Measurements from ENCODE around the gene CCNDBP1. TPM values are rescaled to one million over a fixed set of nuclear protein-coding genes. Genes with fewer than 3 reads are reported as not detected.
"Not testable (repeated sequence)": the region's sequence is repeated elsewhere in the genome, so short reads cannot be mapped to it uniquely, and the experiment has no call there.

The CCNDBP1 gene
- total RNA-seq, 1 donor from 2014 or later, result 56.6 TPM

DNA sequence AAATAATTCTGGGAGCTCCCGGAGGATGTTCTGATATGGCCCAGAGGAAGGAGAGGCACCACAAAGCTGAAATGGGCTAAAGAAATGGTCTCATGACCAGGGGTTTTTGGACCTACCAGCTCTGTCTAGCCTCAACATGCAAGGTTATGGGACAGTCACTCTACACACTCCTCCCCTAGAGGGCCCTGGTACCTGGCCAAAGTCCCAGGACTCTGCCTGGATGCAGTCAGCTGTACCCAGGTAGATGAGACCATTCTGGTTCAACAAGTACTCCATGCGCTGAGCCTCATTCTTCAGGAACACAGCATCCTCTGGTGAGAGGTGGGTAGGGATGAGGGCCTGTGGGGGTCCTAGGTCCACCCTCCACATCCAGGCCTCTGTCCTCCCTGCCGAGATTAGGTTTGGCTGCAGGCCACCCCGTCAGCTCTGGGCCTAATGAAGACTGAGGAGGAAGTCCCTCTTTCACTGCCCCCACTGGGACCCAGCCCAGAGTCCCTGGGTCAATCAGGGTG is 26.1 kb downstream of the CCNDBP1 start:
- DNase-seq, result no peak
- intact Hi-C loops (cut with micrococcal nuclease), result no loop called here

GRCh38 chr15:43212299-43212698 is 27.1 kb downstream of the CCNDBP1 start:
- no peak for ATAC-seq
- no peak for DNase-seq
- intact Hi-C loops (cut with micrococcal nuclease), result no loop called here

More for the DNA sequence above, 26.1 kb downstream of the CCNDBP1 start:
- ATAC-seq, result no peak

GRCh38 chr15:43212951-43213350 is 27.7 kb downstream of the CCNDBP1 start:
- ATAC-seq (no peak), DNase-seq (no peak)
- intact Hi-C loops (cut with micrococcal nuclease), result no loop called here

DNA sequence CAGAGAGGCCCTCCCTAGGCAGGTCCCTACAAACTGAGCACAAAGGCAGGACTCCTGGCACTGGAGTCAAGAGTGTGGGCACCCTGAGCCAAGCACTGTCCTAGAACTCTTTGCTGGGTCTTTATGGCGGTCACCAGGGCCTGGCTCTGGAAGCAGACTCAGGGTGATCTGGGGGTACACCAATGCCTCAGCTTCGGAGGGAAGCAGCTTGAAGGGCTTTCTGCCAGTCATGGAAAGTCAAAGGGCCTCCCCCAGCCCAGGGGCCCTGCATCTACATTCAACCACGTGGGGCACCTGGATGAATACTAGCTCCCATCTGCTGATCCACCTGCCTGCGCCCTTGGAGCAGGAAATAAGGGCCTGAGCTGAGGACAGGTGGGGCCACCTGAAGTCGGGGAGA is 28.3 kb downstream of the CCNDBP1 start:
- intact Hi-C loops (cut with micrococcal nuclease), result no loop called here
- DNase-seq (no peak), ATAC-seq (no peak)

GRCh38 chr15:43214169-43214568 is 29.0 kb downstream of the CCNDBP1 start:
- DNase-seq (no peak), ATAC-seq (no peak)
- intact Hi-C loops (cut with micrococcal nuclease), result no loop called here

GRCh38 chr15:43214592-43215295 is 29.5 kb downstream of the CCNDBP1 start:
- ATAC-seq (peak; percentile 82), DNase-seq (no peak)
- intact Hi-C loops (cut with micrococcal nuclease), result no loop called here

- intact Hi-C loops (cut with micrococcal nuclease), result no loop called here
- no peak for ATAC-seq
- no peak for DNase-seq
Measured at GRCh38 chr15:43215961-43216360, 30.8 kb downstream of the CCNDBP1 start.

- no peak for DNase-seq
- ATAC-seq, result no peak
- intact Hi-C loops (cut with micrococcal nuclease), result no loop called here
Measured at GRCh38 chr15:43218908-43219706, 33.9 kb downstream of the CCNDBP1 start.

- ATAC-seq (no peak), DNase-seq (no peak)
- intact Hi-C loops (cut with micrococcal nuclease), result no loop called here
Measured at GRCh38 chr15:43219929-43220928, 35.0 kb downstream of the CCNDBP1 start.

- ATAC-seq (peak; percentile 58), DNase-seq (no peak)
- intact Hi-C loops (cut with micrococcal nuclease), result no loop called here
Measured at GRCh38 chr15:43220991-43221403, 35.8 kb downstream of the CCNDBP1 start, which contains the start of gene EPB42. Gene EPB42, minus strand, starts transcription at chr15:43221018. Its CDS starts 193 bp downstream, at chr15:43220825.

DNA sequence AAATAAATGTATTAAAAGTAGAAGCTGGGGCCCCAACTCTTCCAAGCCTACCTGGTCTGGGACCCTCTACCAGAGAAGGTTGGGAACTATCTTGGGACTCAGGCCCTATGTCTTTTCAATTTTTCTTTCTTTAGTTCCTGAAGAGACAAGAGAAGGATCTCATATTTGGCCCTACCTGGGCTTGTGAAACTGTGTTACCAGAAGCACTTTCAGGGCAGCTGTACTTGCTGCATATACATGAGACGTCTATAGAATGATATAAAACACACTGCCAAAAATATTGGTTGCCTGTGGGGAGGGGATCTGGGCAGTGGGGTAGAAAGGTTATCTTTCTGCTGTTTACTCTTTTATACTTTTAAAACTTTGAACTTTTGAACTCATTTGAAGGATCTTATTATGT is 36.2 kb downstream of the CCNDBP1 start:
- no peak for ATAC-seq
- intact Hi-C loops (cut with micrococcal nuclease), result no loop called here

GRCh38 chr15:43225201-43225949 is 40.2 kb downstream of the CCNDBP1 start:
- intact Hi-C loops (cut with micrococcal nuclease), result loop anchor here (2.0 kb wide), 1 partner anchor 59 kb away; no protein-coding TSS in a partner anchor
- ATAC-seq (peak; percentile 84), DNase-seq (no peak)

More for the DNA sequence above, 36.2 kb downstream of the CCNDBP1 start:
- no peak for DNase-seq

DNA sequence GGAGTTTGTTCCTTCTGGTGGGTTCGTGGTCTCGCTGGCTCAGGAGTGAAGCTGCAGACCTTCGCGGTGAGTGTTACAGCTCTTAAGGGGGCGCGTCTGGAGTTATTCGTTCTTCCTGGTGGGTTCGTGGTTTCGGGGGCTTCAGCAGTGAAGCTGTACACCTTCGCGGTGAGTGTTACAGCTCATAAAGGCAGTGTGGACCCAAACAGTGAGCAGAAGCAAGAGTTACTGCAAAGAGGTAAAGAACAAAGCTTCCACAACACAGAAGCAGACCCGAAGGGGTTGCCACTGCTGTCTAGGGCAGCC is 40.7 kb downstream of the CCNDBP1 start:
- intact Hi-C loops (cut with micrococcal nuclease), result loop anchor here (2.0 kb wide), 1 partner anchor 59 kb away; no protein-coding TSS in a partner anchor
- not testable (repeated sequence) for DNase-seq, ATAC-seq

DNA sequence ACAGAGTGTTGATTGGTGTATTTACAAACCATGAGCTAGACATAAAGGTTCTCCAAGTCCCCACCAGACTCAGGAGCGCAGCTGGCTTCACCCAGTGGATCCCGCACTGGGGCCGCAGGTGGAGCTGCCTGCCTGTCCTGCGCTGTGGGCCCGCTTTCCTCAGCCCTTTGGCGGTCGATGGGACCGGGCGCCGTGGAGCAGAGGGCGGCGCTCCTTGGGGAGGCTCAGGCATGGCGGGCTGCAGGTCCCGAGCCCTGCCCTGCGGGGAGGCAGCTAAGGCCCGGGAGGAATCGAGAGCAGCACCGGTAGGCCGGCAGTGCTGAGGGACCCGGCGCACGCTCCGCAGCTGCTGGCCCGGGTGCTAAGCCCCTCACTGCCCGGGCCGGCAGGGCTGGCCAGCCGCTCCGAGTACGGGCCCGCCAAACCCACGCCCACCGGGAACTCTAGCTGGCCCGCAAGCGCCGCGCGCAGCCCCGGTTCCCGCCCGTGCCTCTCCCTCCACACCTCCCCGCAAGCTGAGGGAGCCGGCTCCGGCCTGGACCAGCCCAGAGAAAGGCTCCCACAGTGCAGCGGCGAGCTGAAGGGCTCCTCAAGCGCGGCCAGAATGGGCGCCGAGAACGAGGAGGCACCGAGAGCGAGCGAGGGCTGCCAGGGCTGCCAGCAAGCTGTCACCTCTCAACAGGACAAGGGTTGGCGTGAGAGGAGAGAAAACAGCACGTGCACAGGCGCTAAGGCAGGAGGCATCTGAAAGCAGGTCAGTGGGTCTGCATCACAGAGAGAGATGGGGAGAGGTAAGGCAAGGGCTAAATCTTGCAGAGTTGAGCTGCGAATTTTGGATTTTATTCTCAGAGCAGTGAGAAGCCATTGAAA is 41.5 kb downstream of the CCNDBP1 start:
- DNase-seq (no peak), ATAC-seq (no peak)
- intact Hi-C loops (cut with micrococcal nuclease), result no loop called here

DNA sequence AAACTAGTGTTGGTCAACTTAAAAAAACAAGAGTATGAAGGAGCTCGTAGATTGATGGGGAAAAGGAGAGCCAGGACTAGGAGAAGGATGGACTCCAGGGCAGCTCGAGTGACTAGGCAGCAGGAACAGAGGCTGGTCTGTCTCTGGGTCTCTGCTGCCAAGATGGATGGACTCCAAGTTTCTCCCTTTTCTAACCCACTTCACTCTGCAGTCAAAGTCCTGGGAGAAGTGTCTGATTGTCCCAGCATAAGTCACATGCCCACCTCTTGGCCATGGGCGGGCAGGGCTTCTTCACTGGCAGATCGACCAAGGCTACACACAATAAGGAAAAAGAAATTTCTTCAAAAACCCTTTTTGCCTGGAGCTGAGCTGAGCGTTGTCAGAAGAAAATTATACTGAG is 44.8 kb downstream of the CCNDBP1 start:
- intact Hi-C loops (cut with micrococcal nuclease), result no loop called here
- ATAC-seq (peak; percentile 85), DNase-seq (no peak)

GRCh38 chr15:43230640-43231115 is 45.5 kb downstream of the CCNDBP1 start:
- intact Hi-C loops (cut with micrococcal nuclease), result no loop called here
- DNase-seq, result no peak
- no peak for ATAC-seq

GRCh38 chr15:43232289-43232874 is 47.2 kb downstream of the CCNDBP1 start:
- DNase-seq (no peak), ATAC-seq (no peak)
- intact Hi-C loops (cut with micrococcal nuclease), result no loop called here
